Measurements from ENCODE around the gene PPP1R3F.
"Not testable (repeated sequence)": the region's sequence is repeated elsewhere in the genome, so short reads cannot be mapped to it uniquely, and the experiment has no call there.

PPP1R3F gene

GRCh38 chrX:49276671-49277534 lies 7.3 kb downstream of the PPP1R3F start:
- DNase-seq = no peak

GRCh38 chrX:49277535-49277830 lies 7.9 kb downstream of the PPP1R3F start:
- no peak for DNase-seq

GRCh38 chrX:49278081-49278480 lies 8.5 kb downstream of the PPP1R3F start:
- DNase-seq = no peak

- no peak for DNase-seq
Measured at GRCh38 chrX:49282647-49283011, 13.0 kb downstream of the PPP1R3F start.

GRCh38 chrX:49284212-49284611 lies 14.6 kb downstream of the PPP1R3F start:
- DNase-seq = no peak

GRCh38 chrX:49286136-49286535 lies 16.5 kb downstream of the PPP1R3F start:
- no peak for DNase-seq

GRCh38 chrX:49286581-49286980 lies 17.0 kb downstream of the PPP1R3F start:
- DNase-seq = no peak

GRCh38 chrX:49287665-49288064 lies 18.1 kb downstream of the PPP1R3F start:
- no peak for DNase-seq

GRCh38 chrX:49290215-49290614 lies 20.6 kb downstream of the PPP1R3F start:
- DNase-seq = no peak

GRCh38 chrX:49291615-49292337 lies 22.2 kb downstream of the PPP1R3F start:
- peak; percentile 59 for DNase-seq

- no peak for DNase-seq
Measured at GRCh38 chrX:49292400-49293362, 23.1 kb downstream of the PPP1R3F start.

- not testable (repeated sequence) for DNase-seq
Measured at GRCh38 chrX:49299293-49299692, 29.7 kb downstream of the PPP1R3F start.

GRCh38 chrX:49300703-49301102 lies 31.1 kb downstream of the PPP1R3F start:
- no peak for DNase-seq

GRCh38 chrX:49303346-49303745 lies 33.8 kb downstream of the PPP1R3F start, which contains the start of gene GAGE10:
Gene GAGE10 (plus strand): TSS chrX:49303646. CDS start chrX:49304860, 1,214 bp downstream.
- no peak for DNase-seq

- DNase-seq = not testable (repeated sequence)
Measured at GRCh38 chrX:49307775-49308174, 38.2 kb downstream of the PPP1R3F start.

GRCh38 chrX:49308604-49309269 lies 39.1 kb downstream of the PPP1R3F start:
- DNase-seq = no peak

- DNase-seq = no peak
Measured at GRCh38 chrX:49309401-49309981, 39.9 kb downstream of the PPP1R3F start.

GRCh38 chrX:49310371-49310770 lies 40.8 kb downstream of the PPP1R3F start:
- no peak for DNase-seq

GRCh38 chrX:49312176-49312575 lies 42.6 kb downstream of the PPP1R3F start:
- DNase-seq = no peak

GRCh38 chrX:49316085-49316484 lies 46.5 kb downstream of the PPP1R3F start:
- no peak for DNase-seq

GRCh38 chrX:49321737-49322136 lies 52.1 kb downstream of the PPP1R3F start, which contains the start of gene GAGE12J:
Gene GAGE12J (plus strand): TSS chrX:49322037. CDS start chrX:49323194, 1,157 bp downstream.
- DNase-seq = not testable (repeated sequence)

- DNase-seq = not testable (repeated sequence)
Measured at GRCh38 chrX:49322266-49322665, 52.7 kb downstream of the PPP1R3F start.
